Gastroesophageal sphincter (tissue), 3 donors: ENCODE results near the gene TNKS2.

ENCODE experiments used
- EP300 ChIP-seq: sonication (generic); formaldehyde crosslinking; IDR thresholded peaks from one replicate; pipeline ENCODE4 v1.6.1; 2017; ENCODE audit warnings: antibody characterized with exemption, mild to moderate bottlenecking
- POLR2A ChIP-seq, 2 donors: fragments of 450-650 bp; IDR thresholded peaks; one replicate each; pipeline ENCODE4 v1.6.1; 2017; ENCODE audit warnings: antibody characterized with exemption in 2 of 2, mild to moderate bottlenecking in 2 of 2, moderate library complexity in 1 of 2
- POLR2AphosphoS5 ChIP-seq: sonication (generic); formaldehyde crosslinking; IDR thresholded peaks from one replicate; pipeline ENCODE4 v1.6.1; 2017; ENCODE audit warnings: antibody characterized with exemption
- TF ChIP-seq, protein P1 (sequence below), 4 experiments: fragments of 200-600 bp in 2 of 4; fragments of 450-650 bp in 2 of 4; sonication (generic) in 1 of 4; IDR thresholded peaks; one replicate each; pipeline ENCODE4 v1.5.1; 2017 to 2019; ENCODE audit warnings: antibody characterized with exemption in 4 of 4, mild to moderate bottlenecking in 2 of 4, moderate library complexity in 2 of 4

DNA sequence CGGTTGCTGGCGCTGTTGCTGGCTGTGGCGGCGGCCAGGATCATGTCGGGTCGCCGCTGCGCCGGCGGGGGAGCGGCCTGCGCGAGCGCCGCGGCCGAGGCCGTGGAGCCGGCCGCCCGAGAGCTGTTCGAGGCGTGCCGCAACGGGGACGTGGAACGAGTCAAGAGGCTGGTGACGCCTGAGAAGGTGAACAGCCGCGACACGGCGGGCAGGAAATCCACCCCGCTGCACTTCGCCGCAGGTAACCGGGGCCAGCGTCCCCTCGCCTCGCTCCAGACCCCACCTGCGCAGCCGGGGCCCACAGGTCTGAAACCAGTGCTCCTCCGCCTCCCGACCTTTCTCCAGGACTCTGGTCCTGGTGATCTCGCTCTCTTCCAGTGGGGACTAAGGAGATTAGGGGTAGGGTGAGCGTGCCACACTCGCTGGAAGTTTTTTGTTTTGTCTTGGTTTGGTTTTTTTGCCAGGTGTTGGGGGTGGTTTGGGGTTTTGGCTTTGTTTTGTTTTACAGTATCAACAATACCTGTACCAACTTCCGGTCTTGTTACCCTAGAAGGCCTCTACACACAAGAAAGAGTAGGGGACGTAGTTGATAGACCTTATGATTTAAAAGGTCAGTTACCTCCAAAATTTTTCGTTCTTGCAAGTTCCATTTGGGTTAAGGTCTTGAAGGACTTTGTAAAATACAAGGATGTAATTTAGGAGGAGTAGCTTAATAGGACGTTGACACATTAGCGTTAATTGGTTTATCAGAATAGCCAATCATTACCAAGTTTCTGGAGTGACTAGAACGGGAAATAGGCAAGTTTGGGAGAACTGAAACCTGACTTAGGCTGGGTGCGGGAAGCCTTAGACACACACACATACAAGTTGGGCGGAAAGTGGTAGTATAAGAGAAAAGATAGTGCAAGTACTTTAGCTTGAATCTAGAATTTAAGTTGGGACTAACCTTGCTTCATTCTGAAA lies 704 bp downstream of the TNKS2 start:
- no peak for TF ChIP-seq POLR2A (IDR thresholded peaks at IDR 0.05)
- TF ChIP-seq, protein P1, sequence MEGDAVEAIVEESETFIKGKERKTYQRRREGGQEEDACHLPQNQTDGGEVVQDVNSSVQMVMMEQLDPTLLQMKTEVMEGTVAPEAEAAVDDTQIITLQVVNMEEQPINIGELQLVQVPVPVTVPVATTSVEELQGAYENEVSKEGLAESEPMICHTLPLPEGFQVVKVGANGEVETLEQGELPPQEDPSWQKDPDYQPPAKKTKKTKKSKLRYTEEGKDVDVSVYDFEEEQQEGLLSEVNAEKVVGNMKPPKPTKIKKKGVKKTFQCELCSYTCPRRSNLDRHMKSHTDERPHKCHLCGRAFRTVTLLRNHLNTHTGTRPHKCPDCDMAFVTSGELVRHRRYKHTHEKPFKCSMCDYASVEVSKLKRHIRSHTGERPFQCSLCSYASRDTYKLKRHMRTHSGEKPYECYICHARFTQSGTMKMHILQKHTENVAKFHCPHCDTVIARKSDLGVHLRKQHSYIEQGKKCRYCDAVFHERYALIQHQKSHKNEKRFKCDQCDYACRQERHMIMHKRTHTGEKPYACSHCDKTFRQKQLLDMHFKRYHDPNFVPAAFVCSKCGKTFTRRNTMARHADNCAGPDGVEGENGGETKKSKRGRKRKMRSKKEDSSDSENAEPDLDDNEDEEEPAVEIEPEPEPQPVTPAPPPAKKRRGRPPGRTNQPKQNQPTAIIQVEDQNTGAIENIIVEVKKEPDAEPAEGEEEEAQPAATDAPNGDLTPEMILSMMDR (IDR thresholded peaks at IDR 0.05), result no peak
- no peak for TF ChIP-seq EP300
- TF ChIP-seq POLR2AphosphoS5, result peak; percentile 71
